CD4-positive, alpha-beta T cell treated with Interleukin-17A for 1 hour (primary cell): ENCODE results near the gene IL6ST.

Source experiments
- DNase-seq: peaks from one replicate; pipeline ENCODE4 v3.0.0-alpha.2; 2020

IL6ST gene

DNA sequence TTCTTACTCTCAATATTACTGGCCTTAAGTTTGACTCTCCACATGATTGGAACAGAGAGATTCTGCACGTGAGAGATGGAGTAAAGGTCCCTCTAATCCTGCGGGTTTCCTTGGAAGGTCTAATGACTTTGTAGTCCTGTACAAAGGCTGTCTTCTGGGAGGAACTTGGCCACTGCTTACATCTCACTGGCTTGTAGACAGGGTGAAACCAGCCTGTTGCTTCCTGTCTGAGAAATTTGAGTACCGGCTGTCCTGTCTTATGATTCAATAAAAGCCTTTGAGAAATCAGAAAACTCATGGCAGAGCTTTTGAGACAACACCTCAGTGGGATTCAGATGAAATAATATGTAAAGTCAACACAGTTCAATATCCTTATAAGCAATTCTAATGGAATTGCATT lies 100.6 kb downstream of the IL6ST start:
- DNase-seq = no peak

DNA sequence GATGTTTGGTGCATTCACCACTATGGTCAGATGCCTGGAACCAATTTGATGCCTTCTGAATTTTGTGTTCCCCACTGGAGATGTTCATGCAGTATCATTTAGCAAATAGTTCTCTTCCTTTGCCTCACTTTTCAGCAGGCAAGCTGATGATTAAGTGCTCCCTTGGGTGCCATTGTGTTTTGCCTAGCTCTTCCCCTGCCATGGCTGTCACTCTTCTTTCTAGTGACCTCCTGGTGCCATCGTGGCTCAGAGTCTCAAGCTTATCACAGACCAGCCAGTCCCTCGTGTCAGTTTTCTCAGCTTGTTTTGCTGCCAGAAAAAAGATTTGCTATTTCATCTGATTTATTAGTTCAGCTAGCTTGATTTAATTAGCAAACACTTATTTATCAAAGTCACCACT lies 102.3 kb downstream of the IL6ST start:
- DNase-seq = no peak

DNA sequence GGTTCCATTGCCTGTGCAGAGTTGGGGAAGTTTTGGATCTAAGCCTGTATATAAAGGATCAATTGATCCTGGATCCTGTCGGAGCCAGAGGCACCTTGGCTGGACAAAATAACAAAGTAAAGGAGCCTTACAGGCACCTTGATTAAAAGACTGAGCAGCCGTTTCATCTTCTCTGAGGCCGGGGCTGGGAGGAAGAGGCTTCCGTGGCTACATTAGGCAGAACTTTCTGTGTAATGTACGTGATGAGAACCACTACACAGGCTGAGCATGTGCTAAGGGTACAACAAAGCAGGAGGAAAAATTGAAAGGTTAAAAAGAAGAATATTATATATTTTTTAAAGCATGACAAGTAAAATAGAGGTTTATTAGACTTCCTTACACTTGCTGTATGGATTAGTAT lies 106.6 kb downstream of the IL6ST start:
- no peak for DNase-seq

DNA sequence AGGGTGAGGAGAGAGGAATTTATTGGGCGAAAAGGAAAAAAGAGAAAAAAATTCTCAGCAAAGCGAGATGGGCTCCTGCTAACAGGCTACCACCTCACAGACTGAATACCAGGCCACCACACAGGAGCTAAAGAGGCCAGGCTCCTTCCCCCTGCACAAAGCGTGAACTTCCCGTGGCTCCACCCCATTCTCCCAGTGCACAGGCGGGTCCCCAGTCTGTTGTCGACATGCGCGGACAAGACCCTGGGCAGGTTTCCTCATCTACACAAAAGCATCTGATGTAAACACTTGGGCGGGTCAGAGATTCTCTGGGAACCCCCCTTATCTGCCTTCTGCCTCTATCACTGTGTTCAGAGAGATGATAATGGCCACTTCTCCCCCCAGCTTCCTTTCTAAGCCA lies 109.4 kb downstream of the IL6ST start:
- DNase-seq = no peak
